ENCODE measurements around the gene ITPA. TPM values are rescaled to one million over a fixed set of nuclear protein-coding genes. Genes with fewer than 3 reads are reported as not detected.
"Not testable (repeated sequence)": the region's sequence is repeated elsewhere in the genome, so short reads cannot be mapped to it uniquely, and the experiment has no call there.

Gene ITPA
- total RNA-seq, 1 donor from 2014 or later, result 36.6 TPM

DNA sequence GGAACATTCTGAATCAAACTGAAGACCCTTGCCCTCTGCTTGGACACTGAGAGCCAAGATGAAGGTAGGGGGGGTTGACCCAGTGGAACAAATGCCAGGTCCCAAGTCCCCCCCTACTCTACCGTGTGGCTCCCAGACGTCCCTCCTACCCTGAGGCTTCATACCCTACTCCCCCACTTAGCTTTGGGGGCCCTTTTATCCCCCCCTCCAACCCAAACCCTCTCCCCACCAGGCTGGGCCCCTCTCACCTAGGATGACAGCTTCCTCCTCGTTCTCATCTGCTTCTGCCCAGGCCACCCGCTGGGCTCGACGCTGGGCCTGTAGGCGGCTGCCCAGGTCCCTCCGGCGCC, 6.4 kb upstream of the ITPA start:
- no peak for DNase-seq

- peak; percentile 44 for DNase-seq
Measured at GRCh38 chr20:3203315-3204123, 5.8 kb upstream of the ITPA start.

GRCh38 chr20:3204124-3204794, 5.0 kb upstream of the ITPA start, which contains the start of gene DDRGK1:
Gene DDRGK1 (minus strand): TSS chr20:3204682. CDS start chr20:3204627, 55 bp downstream.
- DNase-seq, result peak; percentile 85

DNA sequence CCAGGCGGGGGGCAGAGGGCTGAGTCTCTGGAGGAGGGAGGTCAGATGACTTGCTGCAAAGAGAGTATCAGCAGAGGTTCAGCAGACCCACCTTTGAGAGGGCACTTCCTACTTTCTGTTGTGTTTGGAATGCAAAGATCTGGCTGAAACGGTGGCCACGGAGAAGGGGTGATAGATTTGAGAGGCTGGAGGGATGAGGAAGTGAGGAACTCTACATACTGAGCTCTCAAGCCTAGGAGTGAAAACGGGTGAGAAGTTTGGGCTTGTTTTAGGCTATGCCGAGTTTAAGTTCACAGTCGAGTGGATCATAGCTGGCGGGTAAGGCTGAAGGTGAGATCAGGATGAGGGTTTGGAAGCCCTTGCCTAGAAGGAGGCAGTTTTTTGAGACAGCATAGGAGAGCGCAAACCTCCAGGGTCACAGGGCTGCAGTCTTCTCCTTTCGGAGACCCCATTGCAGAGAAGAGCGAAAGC, 477 bp upstream of the ITPA start:
- peak; percentile 30 for DNase-seq

- DNase-seq, result peak; percentile 39
Measured at GRCh38 chr20:3209946-3210317, 634 bp downstream of the ITPA start.

GRCh38 chr20:3210346-3210745, 1.0 kb downstream of the ITPA start:
- no peak for DNase-seq

DNA sequence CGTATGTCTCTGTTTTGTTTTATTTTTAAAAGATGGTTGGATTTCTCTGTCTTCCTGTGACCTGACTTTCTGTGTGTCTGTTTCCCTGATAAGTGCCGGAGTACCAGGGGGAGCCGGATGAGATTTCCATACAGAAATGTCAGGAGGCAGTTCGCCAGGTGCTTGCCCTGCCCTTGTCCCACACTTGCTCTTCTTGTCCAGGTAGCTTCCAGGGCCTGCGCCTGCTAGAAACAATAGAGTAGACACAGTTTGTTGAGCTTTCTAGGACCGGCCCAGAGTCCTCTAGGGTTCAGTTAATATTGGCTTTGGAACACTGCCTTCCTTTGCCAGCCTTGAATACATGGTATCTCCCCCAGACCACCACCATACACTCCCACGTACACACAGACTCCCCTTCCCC, 3.9 kb downstream of the ITPA start:
- DNase-seq, result no peak

GRCh38 chr20:3215359-3215917, 6.1 kb downstream of the ITPA start:
- DNase-seq, result not testable (repeated sequence)

- DNase-seq, result peak; percentile 71
Measured at GRCh38 chr20:3218307-3218988, 9.2 kb downstream of the ITPA start.

DNA sequence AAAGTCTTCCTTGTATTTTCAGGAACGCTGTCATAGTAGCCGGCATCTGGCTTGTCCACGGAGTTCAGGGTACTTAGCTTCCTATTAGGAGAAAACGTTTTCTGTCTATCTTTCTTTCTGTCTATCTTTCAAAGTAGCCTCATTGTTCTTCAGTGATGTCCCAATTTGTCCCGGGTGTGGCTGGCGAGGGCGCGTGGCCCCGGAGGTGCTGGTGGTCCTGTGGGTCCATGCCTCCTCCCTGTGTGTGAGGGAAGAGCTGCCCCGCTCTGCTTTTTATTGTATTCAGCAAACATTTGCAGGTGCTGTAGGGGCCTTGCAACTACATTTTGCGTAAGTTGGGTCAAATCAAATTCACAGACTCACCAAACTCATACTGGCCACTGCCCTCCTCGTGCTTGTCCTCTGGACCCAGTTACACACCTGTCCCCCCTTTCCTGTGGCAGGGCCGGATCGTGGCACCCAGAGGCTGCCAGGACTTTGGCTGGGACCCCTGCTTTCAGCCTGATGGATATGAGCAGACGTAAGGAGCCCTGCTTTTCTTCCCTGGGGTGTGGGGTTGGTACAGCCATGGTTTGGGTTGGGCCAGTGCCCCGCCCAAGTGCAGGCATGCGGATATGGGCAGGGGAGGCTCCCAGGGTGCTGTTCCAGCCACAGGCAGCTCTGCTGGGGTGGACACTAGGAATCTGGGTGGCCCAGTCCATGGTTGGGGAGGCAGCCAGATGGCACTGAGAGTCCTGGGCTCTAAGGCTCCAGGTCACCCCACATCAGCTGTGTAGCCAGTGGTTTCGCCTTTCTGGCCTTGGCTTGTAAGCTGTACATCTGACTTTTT, 12.3 kb downstream of the ITPA start:
- no peak for DNase-seq

DNA sequence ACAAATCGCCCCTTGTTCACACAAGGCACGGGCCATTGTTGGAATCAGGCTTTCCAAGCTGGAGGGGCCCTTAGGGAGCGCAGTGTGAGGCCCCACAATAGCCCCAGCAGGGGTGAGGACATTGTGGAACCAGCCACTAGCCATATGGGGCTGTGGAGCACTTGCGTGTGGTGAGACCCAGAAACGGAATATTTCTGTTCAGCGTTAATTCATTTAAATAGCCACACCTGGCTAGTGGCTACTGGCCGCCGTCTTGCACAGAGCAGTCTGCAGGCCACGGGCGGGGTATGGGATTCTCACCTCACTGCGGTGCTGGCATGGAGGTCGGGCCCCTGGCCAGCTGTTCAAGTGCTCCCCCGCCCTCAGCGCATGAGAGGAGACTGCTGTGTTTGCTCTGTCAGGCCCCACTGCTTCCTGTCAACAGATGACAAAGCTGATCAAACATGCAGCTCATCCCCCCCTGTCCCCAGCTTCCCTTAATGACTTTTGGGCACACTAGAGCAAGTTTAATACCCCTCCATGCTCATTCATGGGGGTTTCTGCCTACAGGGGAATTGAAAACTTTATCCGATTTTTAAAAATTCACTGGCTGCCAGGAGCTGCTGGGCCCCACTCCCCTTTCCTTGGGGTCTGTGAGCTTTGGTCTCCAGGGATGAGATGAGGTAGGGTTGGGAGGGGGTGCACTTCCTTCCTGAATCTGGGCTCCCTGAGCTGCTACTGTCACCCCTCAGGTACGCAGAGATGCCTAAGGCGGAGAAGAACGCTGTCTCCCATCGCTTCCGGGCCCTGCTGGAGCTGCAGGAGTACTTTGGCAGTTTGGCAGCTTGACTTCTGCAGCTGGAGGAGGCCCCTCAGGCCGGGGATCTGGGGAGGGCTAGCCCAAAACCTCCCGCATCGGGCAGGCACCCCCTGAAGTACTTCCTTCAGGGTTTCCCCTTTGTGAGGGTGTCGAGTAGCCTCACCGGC, 13.6 kb downstream of the ITPA start:
- peak; percentile 29 for DNase-seq

- DNase-seq, result no peak
Measured at GRCh38 chr20:3223651-3223993, 14.3 kb downstream of the ITPA start.

- no peak for DNase-seq
Measured at GRCh38 chr20:3223994-3224680, 14.8 kb downstream of the ITPA start.

- no peak for DNase-seq
Measured at GRCh38 chr20:3224681-3225421, 15.6 kb downstream of the ITPA start.

DNA sequence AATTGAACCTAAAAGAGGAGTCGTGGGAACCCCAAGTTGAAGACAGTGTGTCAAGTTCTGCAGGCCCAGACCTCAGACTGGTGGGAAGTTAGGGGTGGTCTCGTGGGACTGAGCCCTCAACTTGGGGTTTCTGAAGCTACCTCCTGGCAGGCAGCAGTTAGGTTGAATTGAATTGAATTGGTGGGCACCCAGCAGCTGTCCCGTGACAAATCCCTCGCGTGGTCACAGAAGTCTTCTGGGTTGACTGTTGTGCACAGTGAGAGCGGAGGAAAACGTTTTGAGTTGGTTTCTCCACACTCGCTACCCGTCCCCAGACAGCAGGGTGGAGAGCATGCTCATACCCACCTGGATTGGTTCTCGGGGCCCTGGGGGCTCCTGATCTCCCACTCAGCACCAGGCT, 16.8 kb downstream of the ITPA start:
- no peak for DNase-seq

DNA sequence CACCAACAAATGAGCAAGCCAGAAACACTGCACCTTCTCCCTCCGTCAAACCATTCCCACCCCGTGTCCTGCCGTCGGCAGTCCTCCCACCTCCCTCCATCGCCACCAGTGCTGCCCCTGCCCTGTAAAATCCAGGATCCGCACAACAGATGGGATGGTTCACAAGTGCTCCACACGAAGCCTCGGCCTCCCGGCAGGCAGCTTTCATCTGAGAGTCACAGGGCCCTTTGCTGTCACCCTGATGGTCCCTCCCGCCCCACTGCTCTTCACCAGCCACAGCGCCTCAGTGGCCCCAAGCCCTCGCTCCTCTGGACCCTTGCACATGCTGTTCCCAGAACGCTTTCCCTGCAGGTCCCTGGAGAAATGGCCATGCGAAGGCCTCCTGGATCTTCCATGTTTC, 17.6 kb downstream of the ITPA start:
- no peak for DNase-seq

GRCh38 chr20:3227506-3227905, 18.2 kb downstream of the ITPA start:
- DNase-seq, result no peak

GRCh38 chr20:3227936-3228749, 18.8 kb downstream of the ITPA start:
- no peak for DNase-seq

DNA sequence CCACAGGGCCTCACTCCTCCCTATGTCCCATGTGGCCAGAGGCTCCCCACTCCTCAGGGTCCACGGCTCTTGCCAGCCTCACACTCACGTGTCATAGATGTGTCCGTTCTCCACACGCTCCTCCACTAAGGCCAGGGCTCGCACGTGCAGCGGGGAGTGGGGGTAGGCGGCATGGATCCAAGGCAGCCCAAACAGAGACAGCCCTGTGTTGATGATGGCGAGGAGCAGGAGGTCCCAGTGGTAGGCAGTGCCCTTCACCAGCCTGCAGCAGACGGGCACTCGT, 19.4 kb downstream of the ITPA start:
- DNase-seq, result no peak

Data from dermis blood vessel endothelial cell (primary cell).